K562 (cell line): Measurements from ENCODE around the gene GLI1. TPM values are rescaled to one million over a fixed set of nuclear protein-coding genes. Genes with fewer than 3 reads are reported as not detected.

Experiments
- BHLHE40 ChIP-seq: IDR thresholded peaks from 2 replicates; pipeline ENCODE4 v1.6.1; 2011; ENCODE audit warnings: low read length, improper control_type of control experiment
- BRD9 ChIP-seq: fragments of 450-650 bp; IDR thresholded peaks from 2 replicates; pipeline ENCODE4 v1.6.1; 2018; ENCODE audit warnings: low read depth; ENCODE audit not compliant: partially characterized antibody
- CREB1 ChIP-seq, 2 experiments: sonication (generic) in 1 of 2; formaldehyde crosslinking in 1 of 2; IDR thresholded peaks; 2 replicates each; pipeline versions ENCODE4 v1.6.1 to v1.8.0; 2012 to 2022; ENCODE audit warnings: inconsistent platforms in 1 of 2, mild to moderate bottlenecking in 1 of 2, missing genetic modification reagents in 1 of 2, moderate library complexity in 1 of 2
- GABPB1 ChIP-seq: sonication (generic); formaldehyde crosslinking; IDR thresholded peaks from 2 replicates; pipeline ENCODE4 v1.8.0; 2022; ENCODE audit warnings: mild to moderate bottlenecking, missing genetic modification reagents
- HCFC1 ChIP-seq: IDR thresholded peaks from 2 replicates; pipeline ENCODE4 v1.6.1; 2012; ENCODE audit warnings: low read depth, low read length, improper control_type of control experiment
- MBD2 ChIP-seq: sonication (generic); IDR thresholded peaks from 2 replicates; pipeline ENCODE4 v1.6.1; 2016; ENCODE audit warnings: low read depth, borderline replicate concordance
- MGA ChIP-seq: fragments of 450-650 bp; IDR thresholded peaks from 2 replicates; pipeline ENCODE4 v1.6.1; 2016; ENCODE audit warnings: mild to moderate bottlenecking, moderate library complexity
- PHF21A ChIP-seq: fragments of 450-650 bp; IDR thresholded peaks from 2 replicates; pipeline ENCODE4 v1.6.1; 2017; ENCODE audit warnings: low read depth, borderline replicate concordance
- SRSF9 ChIP-seq: fragments of 200-400 bp; formaldehyde crosslinking; IDR thresholded peaks from 2 replicates; pipeline ENCODE4 v1.6.1; 2017; ENCODE audit warnings: low read depth, low read length, borderline replicate concordance
- ZC3H11A ChIP-seq: IDR thresholded peaks from 2 replicates; pipeline ENCODE4 v1.6.1; 2012; ENCODE audit warnings: low read depth, low read length, improper control_type of control experiment
- ZFP91 ChIP-seq: sonication (generic); formaldehyde crosslinking; IDR thresholded peaks from 2 replicates; pipeline ENCODE4 v1.8.0; 2022; ENCODE audit warnings: mild to moderate bottlenecking, missing genetic modification reagents
- ZNF224 ChIP-seq: sonication (generic); formaldehyde crosslinking; IDR thresholded peaks from 2 replicates; pipeline ENCODE4 v1.8.0; 2022; ENCODE audit warnings: mild to moderate bottlenecking, missing genetic modification reagents
- ZNF41 ChIP-seq: fragments of 250-450 bp; sonication (Bioruptor Pico); conservative IDR thresholded peaks from 2 replicates; pipeline ENCODE4 v1.4.0; 2020; ENCODE audit warnings: mild to moderate bottlenecking
- ZNF707 ChIP-seq: fragments of 250-450 bp; sonication (Bioruptor Pico); conservative IDR thresholded peaks from 2 replicates; pipeline ENCODE4 v1.8.0; 2022; ENCODE audit warnings: inconsistent platforms, mild to moderate bottlenecking, moderate library complexity
- ZNF830 ChIP-seq: fragments of 250-450 bp; sonication (Bioruptor Pico); IDR thresholded peaks from 2 replicates; pipeline ENCODE4 v1.5.0; 2021; ENCODE audit warnings: mild to moderate bottlenecking
- ZSCAN32 ChIP-seq: fragments of 450-650 bp; formaldehyde crosslinking; IDR thresholded peaks from 2 replicates; pipeline ENCODE4 v1.4.0; 2020; ENCODE audit warnings: mild to moderate bottlenecking, moderate library complexity
- polyA plus RNA-seq, 8 experiments: library from polyadenylated mRNA; depleted of rRNA in 4 of 8; stranded (reverse) in 5 of 8; unstranded in 3 of 8; fragments of >200 nt; fragmentation: Nextera tagmentation in 2 of 8; fragmentation: Illumina TruSeq in 1 of 8; extraction: Ambion mirVana in 2 of 8; extraction: Trizol in 1 of 8; gene quantifications; 2 replicates each; pipeline versions ENCODE4 v1.2.1 to v1.2.3, GENCODE V29; 2011 to 2014; ENCODE audit warnings: inconsistent platforms in 1 of 8, missing spikeins in 1 of 8
- total RNA-seq, 7 experiments: library from RNA; depleted of rRNA in 6 of 7; stranded (reverse); fragments of >200 nt in 6 of 7; fragmentation: Illumina TruSeq in 2 of 7; extraction: Trizol in 2 of 7; gene quantifications; 2 replicates each; pipeline versions ENCODE4 v1.2.1 to v1.2.3, GENCODE V29; 2011 to 2021; ENCODE audit warnings: low replicate concordance in 1 of 7

GLI1 gene
- total and polyA plus RNA-seq, 9 of the 15 experiments (the other 6 are each of a cell fraction or from before 2014, with no cell fraction given) = 0.24 to 3.7 (median 0.61) TPM

- TF ChIP-seq MGA (no peak), PHF21A (no peak), ZNF41 (no peak), ZC3H11A (no peak), MBD2 (no peak), HCFC1 (no peak), ZSCAN32 (CRISPR knock-in tag) (no peak), ZNF224 (no peak), GABPB1 (CRISPR knock-in tag) (no peak), BRD9 (no peak), ZNF707 (no peak), ZFP91 (no peak), CREB1 (IDR thresholded peaks at IDR 0.05) (no peak), CREB1 (CRISPR knock-in tag; IDR thresholded peaks at IDR 0.05) (no peak), ZNF830 (CRISPR knock-in tag) (no peak), BHLHE40 (0 out of 2 replicates have a peak, but pooled peaks have one; percentile 17), SRSF9 (no peak)
These were observed 29.3 kb upstream of the GLI1 start (continued) for GRCh38 chr12:57430112-57430930.
